DMS153 treated with DMSO at 0.1 percent for 48 hours (cell line): ENCODE data around the gene SNX25.

Experiments used
- DNase-seq: peaks from one replicate; lab custom pipeline; 2025; ENCODE audit not compliant: unreplicated experiment; lab: John Stamatoyannopoulos, UW

Gene SNX25

GRCh38 chr4:185374027-185374426, 164.6 kb downstream of the SNX25 start:
- DNase-seq = no peak

- no peak for DNase-seq
Observed at GRCh38 chr4:185374573-185374972, 165.2 kb downstream of the SNX25 start.

GRCh38 chr4:185378264-185378663, 168.9 kb downstream of the SNX25 start:
- DNase-seq = no peak

GRCh38 chr4:185379326-185380295, 170.2 kb downstream of the SNX25 start:
- no peak for DNase-seq

GRCh38 chr4:185380320-185380719, 170.9 kb downstream of the SNX25 start:
- no peak for DNase-seq

- DNase-seq = no peak
Observed at GRCh38 chr4:185381288-185382196, 172.1 kb downstream of the SNX25 start.

- DNase-seq = no peak
Observed at GRCh38 chr4:185382754-185383153, 173.4 kb downstream of the SNX25 start.

- DNase-seq = no peak
Observed at GRCh38 chr4:185383451-185383850, 174.1 kb downstream of the SNX25 start.

- no peak for DNase-seq
Observed at GRCh38 chr4:185384061-185384460, 174.7 kb downstream of the SNX25 start.

- DNase-seq = no peak
Observed at GRCh38 chr4:185384930-185385331, 175.5 kb downstream of the SNX25 start.

- DNase-seq = no peak
Observed at GRCh38 chr4:185387957-185388356, 178.6 kb downstream of the SNX25 start.

GRCh38 chr4:185390941-185391340, 181.5 kb downstream of the SNX25 start:
- no peak for DNase-seq

- DNase-seq = no peak
Observed at GRCh38 chr4:185392156-185392555, 182.8 kb downstream of the SNX25 start.

GRCh38 chr4:185394568-185395237, 185.3 kb downstream of the SNX25 start:
- DNase-seq = no peak

- DNase-seq = peak; percentile 57
Observed at GRCh38 chr4:185395238-185395955, 186.0 kb downstream of the SNX25 start, which contains the start of gene LRP2BP. Gene LRP2BP, minus strand, starts transcription at chr4:185395924. Its CDS starts 17,738 bp downstream, at chr4:185378186.

GRCh38 chr4:185395956-185396723, 186.7 kb downstream of the SNX25 start:
- DNase-seq = peak; percentile 95

GRCh38 chr4:185396724-185397385, 187.5 kb downstream of the SNX25 start, which contains the start of gene ANKRD37:
Gene ANKRD37, plus strand, starts transcription at chr4:185396841. Its CDS starts 83 bp downstream, at chr4:185396924.
- peak; percentile 36 for DNase-seq

- DNase-seq = no peak
Observed at GRCh38 chr4:185398618-185399017, 189.2 kb downstream of the SNX25 start.

- peak; percentile 7 for DNase-seq
Observed at GRCh38 chr4:185399466-185399865, 190.1 kb downstream of the SNX25 start.
